Measurements from ENCODE around the gene MDFIC2.
"Not testable (repeated sequence)": the region's sequence is repeated elsewhere in the genome, so short reads cannot be mapped to it uniquely, and the experiment has no call there.

Gene MDFIC2

GRCh38 chr3:70312336-70312735, at the start of gene MDFIC2:
MDFIC2 (minus strand) TSS chr3:70312638; CDS start chr3:70311973, 665 bp downstream.
- DNase-seq (ENCODE audit: low read depth in 1 of 2, low spot score in 1 of 2): no peak

GRCh38 chr3:70360979-70361760, 48.7 kb upstream of the MDFIC2 start:
- no peak for DNase-seq (ENCODE audit: low read depth in 1 of 2, low spot score in 1 of 2)

- DNase-seq (ENCODE audit: low read depth in 1 of 2, low spot score in 1 of 2): no peak
Observed at GRCh38 chr3:70359711-70360110, 47.3 kb upstream of the MDFIC2 start.

- DNase-seq (ENCODE audit: low read depth in 1 of 2, low spot score in 1 of 2): no peak
Observed at GRCh38 chr3:70358978-70359580, 46.6 kb upstream of the MDFIC2 start.

- DNase-seq (ENCODE audit: low read depth in 1 of 2, low spot score in 1 of 2): no peak
Observed at GRCh38 chr3:70352215-70352614, 39.8 kb upstream of the MDFIC2 start.

GRCh38 chr3:70342149-70342548, 29.7 kb upstream of the MDFIC2 start:
- no peak for DNase-seq (ENCODE audit: low read depth in 1 of 2, low spot score in 1 of 2)

GRCh38 chr3:70336885-70337284, 24.4 kb upstream of the MDFIC2 start:
- not testable (repeated sequence) for DNase-seq (ENCODE audit: low read depth in 1 of 2, low spot score in 1 of 2)

GRCh38 chr3:70333080-70333479, 20.6 kb upstream of the MDFIC2 start:
- DNase-seq (ENCODE audit: low read depth in 1 of 2, low spot score in 1 of 2): no peak

GRCh38 chr3:70315021-70315420, 2.6 kb upstream of the MDFIC2 start:
- no peak for DNase-seq (ENCODE audit: low read depth in 1 of 2, low spot score in 1 of 2)

GRCh38 chr3:70310809-70311208, 1.6 kb downstream of the MDFIC2 start:
- DNase-seq (ENCODE audit: low read depth in 1 of 2, low spot score in 1 of 2): no peak

GRCh38 chr3:70309591-70309990, 2.8 kb downstream of the MDFIC2 start:
- DNase-seq (ENCODE audit: low read depth in 1 of 2, low spot score in 1 of 2): no peak

- no peak for DNase-seq (ENCODE audit: low read depth in 1 of 2, low spot score in 1 of 2)
Observed at GRCh38 chr3:70308760-70309159, 3.7 kb downstream of the MDFIC2 start.

GRCh38 chr3:70306736-70307135, 5.7 kb downstream of the MDFIC2 start:
- no peak for DNase-seq (ENCODE audit: low read depth in 1 of 2, low spot score in 1 of 2)

GRCh38 chr3:70298385-70298784, 14.1 kb downstream of the MDFIC2 start:
- no peak for DNase-seq (ENCODE audit: low read depth in 1 of 2, low spot score in 1 of 2)

GRCh38 chr3:70291097-70291482, 21.3 kb downstream of the MDFIC2 start:
- DNase-seq (ENCODE audit: low read depth in 1 of 2, low spot score in 1 of 2): no peak

- DNase-seq (ENCODE audit: low read depth in 1 of 2, low spot score in 1 of 2): not testable (repeated sequence)
Observed at GRCh38 chr3:70290431-70291096, 21.9 kb downstream of the MDFIC2 start.

GRCh38 chr3:70281663-70282062, 30.8 kb downstream of the MDFIC2 start:
- no peak for DNase-seq (ENCODE audit: low read depth in 1 of 2, low spot score in 1 of 2)

GRCh38 chr3:70277304-70277703, 35.1 kb downstream of the MDFIC2 start:
- DNase-seq (ENCODE audit: low read depth in 1 of 2, low spot score in 1 of 2): no peak

GRCh38 chr3:70276901-70277300, 35.5 kb downstream of the MDFIC2 start:
- DNase-seq (ENCODE audit: low read depth in 1 of 2, low spot score in 1 of 2): no peak

GRCh38 chr3:70273492-70273891, 38.9 kb downstream of the MDFIC2 start:
- DNase-seq (ENCODE audit: low read depth in 1 of 2, low spot score in 1 of 2): no peak

GRCh38 chr3:70272798-70273197, 39.6 kb downstream of the MDFIC2 start:
- DNase-seq (ENCODE audit: low read depth in 1 of 2, low spot score in 1 of 2): no peak

GRCh38 chr3:70264122-70264780, 48.2 kb downstream of the MDFIC2 start:
- DNase-seq (ENCODE audit: low read depth in 1 of 2, low spot score in 1 of 2): no peak
